Measurements from ENCODE around the gene SAMD4B. TPM values are rescaled to one million over a fixed set of nuclear protein-coding genes. Genes with fewer than 3 reads are reported as not detected.

The SAMD4B gene
- total and polyA plus RNA-seq, 10 of the 15 experiments (the other 5 are each of a cell fraction or from before 2014, with no cell fraction given) = 2.4 to 43.3 (median 23.9) TPM

DNA sequence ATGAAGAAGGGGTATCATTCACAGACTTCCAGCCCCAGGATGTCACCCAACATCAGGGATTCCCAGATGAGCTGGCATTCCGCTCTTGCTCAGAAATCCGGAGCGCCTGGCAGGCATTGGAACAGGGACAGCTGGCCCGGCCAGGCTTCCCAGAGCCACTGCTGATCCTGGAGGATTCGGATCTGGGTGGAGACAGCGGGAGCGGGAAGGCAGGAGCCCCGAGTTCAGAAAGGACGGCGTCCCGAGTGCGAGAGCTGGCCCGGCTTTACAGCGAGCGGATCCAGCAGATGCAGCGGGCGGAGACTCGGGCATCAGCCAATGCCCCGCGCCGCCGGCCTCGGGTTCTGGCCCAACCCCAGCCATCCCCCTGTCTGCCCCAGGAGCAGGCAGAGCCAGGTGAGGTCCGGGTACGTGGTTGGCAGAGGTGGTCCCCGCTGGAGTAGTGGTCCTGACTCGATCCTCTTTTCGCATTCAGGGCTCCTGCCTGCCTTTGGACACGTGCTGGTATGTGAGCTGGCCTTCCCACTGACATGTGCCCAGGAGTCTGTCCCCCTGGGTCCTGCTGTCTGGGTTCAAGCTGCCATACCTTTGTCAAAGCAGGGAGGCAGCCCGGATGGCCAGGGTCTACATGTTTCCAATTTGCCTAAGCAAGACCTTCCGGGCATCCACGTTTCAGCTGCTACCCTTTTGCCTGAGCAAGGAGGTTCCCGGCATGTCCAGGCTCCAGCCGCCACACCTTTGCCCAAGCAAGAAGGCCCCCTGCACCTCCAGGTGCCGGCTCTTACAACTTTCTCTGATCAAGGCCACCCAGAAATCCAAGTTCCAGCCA lies 81.3 kb downstream of the SAMD4B start:
- no peak overlapping the region for H3K4me3 ChIP-seq
- H3K27me3 ChIP-seq (replicated peaks in 1 of 2; ENCODE audit: control insufficient read depth in 2 of 2, insufficient read depth in 2 of 2, low read length in 1 of 2) = no peaks in the 10 kb centered on the region
- ChIA-PET SMC1A (ENCODE audit: uncharacterized antibody, unreplicated experiment) (no interaction called here), CTCF (interaction anchor here (1.1 kb wide), 1 partner anchor 25 kb away, joined by 3 read pairs; no protein-coding TSS in a partner anchor), RAD21 (ENCODE audit: unreplicated experiment) (no interaction called here), POLR2A (no interaction called here)
- ATAC-seq = no peak
- no TSS peak for BruUV-seq (replicated peaks)
- no peak overlapping the region for H3K4me2 ChIP-seq (ENCODE audit: control insufficient read depth, insufficient read depth)
- no peaks in the 10 kb centered on the region for H4K20me1 ChIP-seq (ENCODE audit: control insufficient read depth, insufficient read depth)
- 87% methylated on average over 34 of the region's 35 CpGs for WGBS (ENCODE audit: insufficient coverage, insufficient replicate concordance, low lambda C conversion rate, missing lambda C conversion rate)
- H2AFZ ChIP-seq (ENCODE audit: control insufficient read depth, low read depth, low read length) = no peak overlapping the region
- no peaks in the 10 kb centered on the region for H3K79me2 ChIP-seq (ENCODE audit: control insufficient read depth, insufficient read depth, low read length)
- DNase-seq (ENCODE audit: low read depth, low spot score) = no peak
- intact Hi-C loops (cut with micrococcal nuclease; ENCODE audit: unreplicated experiment) = no loop called here
- H3K4me1 ChIP-seq (ENCODE audit: control insufficient read depth, insufficient read depth, low read length) = no peaks in the 10 kb centered on the region
- no peaks in the 10 kb centered on the region for H3K9me3 ChIP-seq (replicated peaks; ENCODE audit: control insufficient read depth, insufficient read depth, low read length)
- H3K9ac ChIP-seq (ENCODE audit: control insufficient read depth, insufficient read depth, low read length) = no peak overlapping the region
- TF ChIP-seq, protein P1, sequence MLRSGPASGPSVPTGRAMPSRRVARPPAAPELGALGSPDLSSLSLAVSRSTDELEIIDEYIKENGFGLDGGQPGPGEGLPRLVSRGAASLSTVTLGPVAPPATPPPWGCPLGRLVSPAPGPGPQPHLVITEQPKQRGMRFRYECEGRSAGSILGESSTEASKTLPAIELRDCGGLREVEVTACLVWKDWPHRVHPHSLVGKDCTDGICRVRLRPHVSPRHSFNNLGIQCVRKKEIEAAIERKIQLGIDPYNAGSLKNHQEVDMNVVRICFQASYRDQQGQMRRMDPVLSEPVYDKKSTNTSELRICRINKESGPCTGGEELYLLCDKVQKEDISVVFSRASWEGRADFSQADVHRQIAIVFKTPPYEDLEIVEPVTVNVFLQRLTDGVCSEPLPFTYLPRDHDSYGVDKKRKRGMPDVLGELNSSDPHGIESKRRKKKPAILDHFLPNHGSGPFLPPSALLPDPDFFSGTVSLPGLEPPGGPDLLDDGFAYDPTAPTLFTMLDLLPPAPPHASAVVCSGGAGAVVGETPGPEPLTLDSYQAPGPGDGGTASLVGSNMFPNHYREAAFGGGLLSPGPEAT (IDR thresholded peaks at IDR 0.05; ENCODE audit: low read depth) = no peak
- TF ChIP-seq POLR2A (IDR thresholded peaks at IDR 0.05; ENCODE audit: low read depth, low read length) = peak; percentile 31
- TF ChIP-seq, protein P2, sequence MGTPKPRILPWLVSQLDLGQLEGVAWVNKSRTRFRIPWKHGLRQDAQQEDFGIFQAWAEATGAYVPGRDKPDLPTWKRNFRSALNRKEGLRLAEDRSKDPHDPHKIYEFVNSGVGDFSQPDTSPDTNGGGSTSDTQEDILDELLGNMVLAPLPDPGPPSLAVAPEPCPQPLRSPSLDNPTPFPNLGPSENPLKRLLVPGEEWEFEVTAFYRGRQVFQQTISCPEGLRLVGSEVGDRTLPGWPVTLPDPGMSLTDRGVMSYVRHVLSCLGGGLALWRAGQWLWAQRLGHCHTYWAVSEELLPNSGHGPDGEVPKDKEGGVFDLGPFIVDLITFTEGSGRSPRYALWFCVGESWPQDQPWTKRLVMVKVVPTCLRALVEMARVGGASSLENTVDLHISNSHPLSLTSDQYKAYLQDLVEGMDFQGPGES (IDR thresholded peaks at IDR 0.05) = no peak
- no peak for TF ChIP-seq RB1 (IDR thresholded peaks at IDR 0.05; ENCODE audit: borderline replicate concordance)
- TF ChIP-seq KLF5 (IDR thresholded peaks at IDR 0.05; ENCODE audit: partially characterized antibody) = no peak
- no peak for TF ChIP-seq NR2C1 (IDR thresholded peaks at IDR 0.05)
- H3K36me3 ChIP-seq (ENCODE audit: control insufficient read depth in 2 of 2, insufficient read depth in 2 of 2, low read length in 1 of 2) = peaks cover 10 to 24% of the 10 kb centered on the region in 2 experiments; a peak in 3 of 4 replicates
- FAIRE-seq = no peak
- in situ Hi-C loops (cut with MboI) = no loop called here
- H3K27ac ChIP-seq (ENCODE audit: control insufficient read depth, insufficient read depth) = no peak overlapping the region
